Nephron (organoid): ENCODE data around the gene GIGYF2.
A peak's percentile ranks its signal among the peaks of the same experiment; 100 is the strongest.
"Not testable (repeated sequence)": the region's sequence is repeated elsewhere in the genome, so short reads cannot be mapped to it uniquely, and the experiment has no call there.

Experiments
- H3K27ac Mint-ChIP-seq, 3 experiments: 2 replicates each; pipeline ENCODE4 v1.8.0; 2020; ENCODE audit warnings: mixed read lengths in 3 of 3, mild to moderate bottlenecking in 2 of 3, moderate library complexity in 1 of 3
- H3K27me3 Mint-ChIP-seq: 2 replicates; pipeline ENCODE4 v1.8.0; 2021; ENCODE audit warnings: low read depth, mild to moderate bottlenecking, moderate library complexity, mixed read lengths
- H3K36me3 Mint-ChIP-seq: 2 replicates; pipeline ENCODE4 v1.8.0; 2020; ENCODE audit warnings: low read depth, mixed read lengths
- H3K4me1 Mint-ChIP-seq: 2 replicates; pipeline ENCODE4 v1.8.0; 2020; ENCODE audit warnings: mixed read lengths
- H3K4me3 Mint-ChIP-seq, 3 experiments: 2 replicates each; pipeline ENCODE4 v1.8.0; 2020; ENCODE audit warnings: mild to moderate bottlenecking in 3 of 3, mixed read lengths in 3 of 3, moderate library complexity in 2 of 3
- H3K9me3 Mint-ChIP-seq: 2 replicates; pipeline ENCODE4 v1.8.0; 2020; ENCODE audit warnings: mixed read lengths
- CTCF ChIP-seq, 3 experiments: fragments of 200-600 bp; sonication (generic); IDR thresholded peaks; one replicate each; pipeline ENCODE4 v1.5.0; 2021; ENCODE audit warnings: antibody characterized with exemption in 3 of 3; ENCODE audit not compliant: unreplicated experiment in 3 of 3

Gene GIGYF2

GRCh38 chr2:232898592-232899543, 201.7 kb downstream of the GIGYF2 start:
- no peak for TF ChIP-seq CTCF (IDR thresholded peaks at IDR 0.05; ENCODE audit: unreplicated experiment in 3 of 3)
- no peak overlapping the region for H3K4me3 Mint-ChIP-seq

GRCh38 chr2:232900811-232901735, 203.9 kb downstream of the GIGYF2 start:
- H3K4me3 Mint-ChIP-seq: no peak overlapping the region
- no peaks in the 10 kb centered on the region for H3K4me1 Mint-ChIP-seq
- no peak overlapping the region for H3K27ac Mint-ChIP-seq
- H3K36me3 Mint-ChIP-seq: no peaks in the 10 kb centered on the region
- H3K27me3 Mint-ChIP-seq: no peaks in the 10 kb centered on the region
- H3K9me3 Mint-ChIP-seq: no peaks in the 10 kb centered on the region
- TF ChIP-seq CTCF (IDR thresholded peaks at IDR 0.05; ENCODE audit: unreplicated experiment in 3 of 3): no peak

More at GRCh38 chr2:232898592-232899543, 201.7 kb downstream of the GIGYF2 start:
- peaks cover 8% of the 10 kb centered on the region for H3K27me3 Mint-ChIP-seq
- no peaks in the 10 kb centered on the region for H3K36me3 Mint-ChIP-seq
- no peak overlapping the region for H3K27ac Mint-ChIP-seq
- no peaks in the 10 kb centered on the region for H3K9me3 Mint-ChIP-seq
- H3K4me1 Mint-ChIP-seq: no peaks in the 10 kb centered on the region

GRCh38 chr2:232901736-232902578, 204.8 kb downstream of the GIGYF2 start:
- Mint-ChIP-seq H3K4me1 (no peaks in the 10 kb centered on the region), H3K36me3 (no peaks in the 10 kb centered on the region), H3K27ac (no peak overlapping the region), H3K9me3 (no peaks in the 10 kb centered on the region), H3K27me3 (no peaks in the 10 kb centered on the region), H3K4me3 (no peak overlapping the region)
- TF ChIP-seq CTCF (IDR thresholded peaks at IDR 0.05; ENCODE audit: unreplicated experiment in 3 of 3): no peak

GRCh38 chr2:232903989-232904388, 206.9 kb downstream of the GIGYF2 start:
- no peaks in the 10 kb centered on the region for H3K9me3 Mint-ChIP-seq
- H3K36me3 Mint-ChIP-seq: no peaks in the 10 kb centered on the region
- no peaks in the 10 kb centered on the region for H3K27me3 Mint-ChIP-seq
- H3K27ac Mint-ChIP-seq: no peak overlapping the region
- no peak overlapping the region for H3K4me3 Mint-ChIP-seq
- H3K4me1 Mint-ChIP-seq: no peaks in the 10 kb centered on the region
- TF ChIP-seq CTCF (IDR thresholded peaks at IDR 0.05; ENCODE audit: unreplicated experiment in 3 of 3): no peak

- H3K36me3 Mint-ChIP-seq, H3K27me3 Mint-ChIP-seq, H3K4me1 Mint-ChIP-seq, H3K4me3 Mint-ChIP-seq: not testable (repeated sequence)
- Mint-ChIP-seq H3K27ac (peak overlapping the region in 1 of 3 experiments; percentile 41), H3K9me3 (peaks cover 16% of the 10 kb centered on the region)
These were observed 210.0 kb downstream of the GIGYF2 start for GRCh38 chr2:232906867-232907717.

GRCh38 chr2:232907718-232908085, 210.6 kb downstream of the GIGYF2 start:
- not testable (repeated sequence) for H3K4me3 Mint-ChIP-seq, H3K27ac Mint-ChIP-seq, H3K36me3 Mint-ChIP-seq, H3K4me1 Mint-ChIP-seq, H3K27me3 Mint-ChIP-seq
- H3K9me3 Mint-ChIP-seq: peaks cover 19% of the 10 kb centered on the region
